ENCODE results near the gene HLA-DMA.
A peak's percentile ranks its signal among the peaks of the same experiment; 100 is the strongest.
"Not testable (repeated sequence)": the region's sequence is repeated elsewhere in the genome, so short reads cannot be mapped to it uniquely, and the experiment has no call there.

The HLA-DMA gene

GRCh38 chr6:32954267-32954666, 1.4 kb upstream of the HLA-DMA start:
- no peak for DNase-seq

GRCh38 chr6:32953775-32954174, 878 bp upstream of the HLA-DMA start:
- DNase-seq, result no peak

GRCh38 chr6:32950449-32950848, 2.4 kb downstream of the HLA-DMA start:
- no peak for DNase-seq

GRCh38 chr6:32950010-32950409, 2.9 kb downstream of the HLA-DMA start:
- DNase-seq, result no peak

GRCh38 chr6:32949113-32949512, 3.8 kb downstream of the HLA-DMA start:
- DNase-seq, result no peak

- DNase-seq, result peak; percentile 26
Measured at GRCh38 chr6:32947552-32948465, 5.1 kb downstream of the HLA-DMA start.

- no peak for DNase-seq
Measured at GRCh38 chr6:32946893-32947292, 6.0 kb downstream of the HLA-DMA start.

- DNase-seq, result no peak
Measured at GRCh38 chr6:32945953-32946352, 6.9 kb downstream of the HLA-DMA start.

GRCh38 chr6:32945108-32945760, 7.7 kb downstream of the HLA-DMA start:
- DNase-seq, result no peak

- DNase-seq, result peak; percentile 12
Measured at GRCh38 chr6:32943864-32944649, 8.8 kb downstream of the HLA-DMA start.

GRCh38 chr6:32942555-32943123, 10.3 kb downstream of the HLA-DMA start:
- DNase-seq, result not testable (repeated sequence)

- DNase-seq, result peak; percentile 29
Measured at GRCh38 chr6:32941214-32941768, 11.6 kb downstream of the HLA-DMA start.

- DNase-seq, result peak; percentile 15
Measured at GRCh38 chr6:32940656-32941213, 12.2 kb downstream of the HLA-DMA start, which contains the start of gene HLA-DMB. Gene HLA-DMB, minus strand, starts transcription at chr6:32941028. Its CDS starts 221 bp downstream, at chr6:32940807.

- no peak for DNase-seq
Measured at GRCh38 chr6:32938494-32938893, 14.4 kb downstream of the HLA-DMA start.

- DNase-seq, result no peak
Measured at GRCh38 chr6:32937230-32937633, 15.7 kb downstream of the HLA-DMA start.

GRCh38 chr6:32936239-32937152, 16.4 kb downstream of the HLA-DMA start:
- DNase-seq, result no peak

GRCh38 chr6:32935551-32936238, 17.2 kb downstream of the HLA-DMA start:
- DNase-seq, result no peak

GRCh38 chr6:32933661-32934085, 19.2 kb downstream of the HLA-DMA start:
- peak; percentile 60 for DNase-seq

GRCh38 chr6:32932132-32932868, 20.6 kb downstream of the HLA-DMA start:
- DNase-seq, result no peak

GRCh38 chr6:32931211-32931610, 21.7 kb downstream of the HLA-DMA start:
- no peak for DNase-seq

Data from activated effector memory CD4-positive, alpha-beta T cell treated with Interleukin-2 at 50 U/mL for 16 hours (primary cell).